HepG2 (cell line): ENCODE measurements around the gene RABGGTA. TPM values are rescaled to one million over a fixed set of nuclear protein-coding genes. Genes with fewer than 3 reads are reported as not detected.

ENCODE experiments used
- BCLAF1 ChIP-seq: fragments of 450-650 bp; IDR thresholded peaks from 2 replicates; pipeline ENCODE4 v1.6.1; 2017; ENCODE audit warnings: mild to moderate bottlenecking
- CSRNP1 ChIP-seq: sonication (generic); formaldehyde crosslinking; IDR thresholded peaks from 2 replicates; pipeline ENCODE4 v1.8.1; 2023; ENCODE audit warnings: mild to moderate bottlenecking, missing genetic modification reagents
- DDIT3 ChIP-seq: sonication (generic); formaldehyde crosslinking; IDR thresholded peaks from 2 replicates; pipeline ENCODE4 v1.4.0; 2020; ENCODE audit warnings: mild to moderate bottlenecking, missing genetic modification reagents
- ETV5 ChIP-seq: IDR thresholded peaks from 2 replicates; pipeline ENCODE4 v1.6.1; 2018; ENCODE audit warnings: missing biosample characterization, missing genetic modification reagents, inconsistent platforms, borderline replicate concordance
- GABPA ChIP-seq, 2 experiments: IDR thresholded peaks; 2 replicates each; pipeline ENCODE4 v1.6.1; 2011 to 2016; ENCODE audit warnings: low read depth in 2 of 2, low read length in 1 of 2, missing biosample characterization in 1 of 2, missing genetic modification characterization in 1 of 2
- GFI1 ChIP-seq: sonication (generic); formaldehyde crosslinking; IDR thresholded peaks from 2 replicates; pipeline ENCODE4 v1.5.0; 2020; ENCODE audit warnings: missing genetic modification reagents, mild to moderate bottlenecking, borderline replicate concordance
- JUND ChIP-seq: sonication (generic); formaldehyde crosslinking; IDR thresholded peaks from 2 replicates; pipeline ENCODE4 v1.8.0; 2022; ENCODE audit warnings: mild to moderate bottlenecking, missing genetic modification reagents
- NFYB ChIP-seq: sonication (generic); formaldehyde crosslinking; IDR thresholded peaks from 2 replicates; pipeline ENCODE4 v1.4.0; 2020; ENCODE audit warnings: missing genetic modification reagents
- NR2F2 ChIP-seq: IDR thresholded peaks from 2 replicates; pipeline ENCODE4 v1.6.1; 2012; ENCODE audit warnings: low read depth, inconsistent platforms, borderline replicate concordance
- NRL ChIP-seq: sonication (generic); formaldehyde crosslinking; IDR thresholded peaks from 2 replicates; pipeline ENCODE4 v1.5.0; 2020; ENCODE audit warnings: missing genetic modification reagents, mild to moderate bottlenecking, moderate library complexity, borderline replicate concordance
- PLRG1 ChIP-seq: fragments of 450-650 bp; conservative IDR thresholded peaks from 2 replicates; pipeline ENCODE4 v1.6.1; 2016
- SMAD1 ChIP-seq: sonication (generic); formaldehyde crosslinking; IDR thresholded peaks from 2 replicates; pipeline ENCODE4 v1.4.0; 2020; ENCODE audit warnings: missing genetic modification reagents, low read depth, mild to moderate bottlenecking, borderline replicate concordance
- TERF1 ChIP-seq: sonication (generic); formaldehyde crosslinking; IDR thresholded peaks from 2 replicates; pipeline ENCODE4 v1.8.0; 2022; ENCODE audit warnings: mild to moderate bottlenecking, missing genetic modification reagents, moderate library complexity
- TGIF2 ChIP-seq: IDR thresholded peaks from 2 replicates; pipeline ENCODE4 v1.6.1; 2016; ENCODE audit warnings: control low read depth, missing compliant biosample characterization
- ZFP36 ChIP-seq: fragments of 150-350 bp; IDR thresholded peaks from 2 replicates; pipeline ENCODE4 v1.6.1; 2018; ENCODE audit warnings: borderline replicate concordance, low read length, low read depth; ENCODE audit not compliant: partially characterized antibody
- ZFP62 ChIP-seq: sonication (generic); formaldehyde crosslinking; IDR thresholded peaks from 2 replicates; pipeline ENCODE4 v1.4.0; 2020; ENCODE audit warnings: missing genetic modification reagents
- ZFY ChIP-seq: sonication (generic); formaldehyde crosslinking; IDR thresholded peaks from 2 replicates; pipeline ENCODE4 v1.4.0; 2020; ENCODE audit warnings: missing genetic modification reagents
- ZNF564 ChIP-seq: sonication (generic); formaldehyde crosslinking; IDR thresholded peaks from 2 replicates; pipeline ENCODE4 v1.8.1; 2023; ENCODE audit warnings: mild to moderate bottlenecking, missing genetic modification reagents
- ZNF597 ChIP-seq: sonication (generic); formaldehyde crosslinking; IDR thresholded peaks from 2 replicates; pipeline ENCODE4 v1.5.0; 2020; ENCODE audit warnings: missing genetic modification reagents
- ZNF629 ChIP-seq: sonication (generic); formaldehyde crosslinking; conservative IDR thresholded peaks from 2 replicates; pipeline ENCODE4 v1.5.0; 2020; ENCODE audit warnings: missing genetic modification reagents
- ZNF737 ChIP-seq: sonication (generic); formaldehyde crosslinking; IDR thresholded peaks from 2 replicates; pipeline ENCODE4 v1.5.0; 2020; ENCODE audit warnings: missing genetic modification reagents, mild to moderate bottlenecking, borderline replicate concordance
- ZNF776 ChIP-seq: sonication (generic); formaldehyde crosslinking; IDR thresholded peaks from 2 replicates; pipeline ENCODE4 v1.4.0; 2020; ENCODE audit warnings: mild to moderate bottlenecking, missing genetic modification reagents
- ZNF792 ChIP-seq: IDR thresholded peaks from 2 replicates; pipeline ENCODE4 v1.6.1; 2016
- polyA plus RNA-seq, 8 experiments: library from polyadenylated mRNA; depleted of rRNA in 3 of 8; stranded (reverse) in 7 of 8; unstranded in 1 of 8; fragments of >200 nt; fragmentation: Illumina TruSeq in 4 of 8; extraction: Trizol in 4 of 8; gene quantifications; 2 replicates each; pipeline versions ENCODE4 v1.2.1 to v1.2.3, GENCODE V29; 2011 to 2016; ENCODE audit warnings: low read depth in 4 of 8, missing spikeins in 1 of 8, mixed read lengths in 1 of 8; ENCODE audit not compliant: insufficient read depth in 1 of 8
- total RNA-seq, 5 experiments: library from RNA; depleted of rRNA; stranded (reverse); fragments of >200 nt; fragmentation: Illumina TruSeq; extraction: Trizol; gene quantifications; 2 replicates each; pipeline ENCODE4 v1.2.3, GENCODE V29; 2016; ENCODE audit warnings: low read depth in 1 of 5

The RABGGTA gene
- total and polyA plus RNA-seq, 2 of the 13 experiments (the other 11 are each of a cell fraction or from before 2014, with no cell fraction given) = 57.9 to 90.8 TPM

GRCh38 chr14:24299255-24300191, 28.1 kb upstream of the RABGGTA start, which contains the start of the genes DHRS1 and NOP9 (continued):
- peak; percentile 99 for TF ChIP-seq NRL
- peak; percentile 92; the same call in 1 of the 2 replicates for TF ChIP-seq ZFP62
- peak; percentile 97 for TF ChIP-seq ZFY (CRISPR knock-in tag)
- peak; percentile 99 for TF ChIP-seq SMAD1 (CRISPR knock-in tag)
- no peak for TF ChIP-seq DDIT3 (CRISPR knock-in tag)
- peak; percentile 27 for TF ChIP-seq ZNF629 (CRISPR knock-in tag)
- TF ChIP-seq NFYB (CRISPR knock-in tag) = peak; percentile 59; the same call in 1 of the 2 replicates
- peak; percentile 73 for TF ChIP-seq ZNF776 (CRISPR knock-in tag)
- TF ChIP-seq GABPA (IDR thresholded peaks at IDR 0.05; ENCODE audit: low read depth, low read length) = no peak
- TF ChIP-seq GABPA (CRISPR knock-in tag; IDR thresholded peaks at IDR 0.05; ENCODE audit: low read depth) = no peak
- TF ChIP-seq JUND = peak; percentile 74; the same call in 1 of the 2 replicates
- TF ChIP-seq ZNF737 = no peak
- peak; percentile 59 for TF ChIP-seq TGIF2 (CRISPR knock-in tag)
- no peak for TF ChIP-seq TERF1
- no peak for TF ChIP-seq ZNF564 (CRISPR knock-in tag)
- TF ChIP-seq ZNF792 (CRISPR knock-in tag) = no peak
- peak; percentile 92 for TF ChIP-seq CSRNP1
- TF ChIP-seq BCLAF1 = no peak
- TF ChIP-seq NR2F2 = no peak
- TF ChIP-seq ETV5 (CRISPR knock-in tag) = peak; percentile 77; the same call in 1 of the 2 replicates
- TF ChIP-seq PLRG1 = no peak
- peak; percentile 86; the same call in 1 of the 2 replicates for TF ChIP-seq GFI1
- no peak for TF ChIP-seq ZFP36
- TF ChIP-seq ZNF597 (CRISPR knock-in tag) = no peak; the same call in 1 of the 2 replicates
